Esophagus (tissue), 2 donors: Measurements from ENCODE around the gene TBC1D9. TPM values are rescaled to one million over a fixed set of nuclear protein-coding genes. Genes with fewer than 3 reads are reported as not detected.

Experiments used
- H3K27ac ChIP-seq, 2 donors: one replicate each; pipeline ENCODE4 v1.5.1; 2013; ENCODE audit warnings: low read depth in 2 of 2, mild to moderate bottlenecking in 2 of 2, inconsistent platforms in 1 of 2, low read length in 1 of 2, moderate library complexity in 1 of 2
- H3K27me3 ChIP-seq, 2 donors: one replicate each; pipeline ENCODE4 v1.6.1; 2013; ENCODE audit warnings: low read length in 2 of 2, control low read depth in 1 of 2, mild to moderate bottlenecking in 1 of 2; ENCODE audit not compliant: insufficient read depth in 2 of 2, control insufficient read depth in 1 of 2
- H3K36me3 ChIP-seq, 2 donors: one replicate each; pipeline ENCODE4 v1.6.1; 2013; ENCODE audit warnings: low read length in 1 of 2; ENCODE audit not compliant: control insufficient read depth in 2 of 2, insufficient read depth in 2 of 2
- H3K4me1 ChIP-seq, 2 donors: one replicate each; pipeline ENCODE4 v1.6.1; 2013; ENCODE audit warnings: low read length in 1 of 2; ENCODE audit not compliant: control insufficient read depth in 2 of 2, insufficient read depth in 2 of 2
- H3K4me3 ChIP-seq, 2 donors: one replicate each; pipeline ENCODE4 v1.5.1; 2013; ENCODE audit warnings: low read length in 2 of 2, mild to moderate bottlenecking in 2 of 2, low read depth in 1 of 2, moderate library complexity in 1 of 2
- H3K9me3 ChIP-seq, 2 donors: one replicate each; pipeline ENCODE4 v1.6.1; 2013; ENCODE audit warnings: mild to moderate bottlenecking in 2 of 2, low read depth in 1 of 2, low read length in 1 of 2, moderate library complexity in 1 of 2; ENCODE audit not compliant: control insufficient read depth in 2 of 2, insufficient read depth in 1 of 2
- WGBS, 2 donors: extraction: QIAGEN DNeasy Blood & Tissue Kit; methylation state at CpG; one replicate each; pipeline ENCODE4 v1.1.7; 2013; 5-methylcytosine and 5-hydroxymethylcytosine counted together
- polyA plus RNA-seq, 2 donors: library from polyadenylated mRNA; stranded (reverse); fragments of 200-250 nt; gene quantifications; one replicate each; pipeline ENCODE4 v1.2.3, GENCODE V29; 2013
- donor health status: healthy with polysubstance abuse.
- donor health status: Bipolar disorder and iron deficiency.

Gene TBC1D9
- polyA plus RNA-seq, 2 donors = 3.3 to 6.3 TPM

- no peaks in the 10 kb centered on the region for H3K4me1 ChIP-seq
- no peak overlapping the region for H3K4me3 ChIP-seq
- no peaks in the 10 kb centered on the region for H3K36me3 ChIP-seq
- no peaks in the 10 kb centered on the region for H3K27me3 ChIP-seq
- no peak overlapping the region for H3K27ac ChIP-seq
- H3K9me3 ChIP-seq = no peaks in the 10 kb centered on the region
- WGBS, 2 donors = 42 to 62% methylated on average over 3 of the region's 3 CpGs
Measured at GRCh38 chr4:140781596-140781995, 25.4 kb upstream of the TBC1D9 start.

DNA sequence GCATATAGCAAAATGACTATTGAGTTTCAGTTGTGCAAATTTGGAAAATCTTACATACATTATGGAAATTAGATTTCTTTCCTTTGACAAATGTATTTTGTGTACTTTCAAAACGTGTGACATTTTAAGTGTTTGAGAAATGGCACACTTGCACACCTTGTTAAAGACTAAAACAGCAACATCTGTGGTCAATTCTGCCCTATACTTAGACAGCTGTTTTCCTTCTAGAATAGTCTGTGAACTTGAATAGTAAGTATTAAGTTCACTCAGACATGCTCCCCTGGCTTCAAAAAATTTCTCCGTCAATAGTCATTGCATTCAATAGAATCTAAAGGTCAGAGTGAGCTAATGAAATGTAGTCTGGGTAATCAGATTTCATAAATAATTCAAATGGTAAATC lies 21.7 kb upstream of the TBC1D9 start:
- H3K9me3 ChIP-seq = no peaks in the 10 kb centered on the region
- H3K27ac ChIP-seq = no peak overlapping the region
- no peaks in the 10 kb centered on the region for H3K36me3 ChIP-seq
- H3K4me3 ChIP-seq = no peak overlapping the region
- 58 to 68% methylated on average over 2 of the region's 2 CpGs for WGBS, 2 donors
- H3K4me1 ChIP-seq = no peaks in the 10 kb centered on the region
- H3K27me3 ChIP-seq = no peaks in the 10 kb centered on the region

DNA sequence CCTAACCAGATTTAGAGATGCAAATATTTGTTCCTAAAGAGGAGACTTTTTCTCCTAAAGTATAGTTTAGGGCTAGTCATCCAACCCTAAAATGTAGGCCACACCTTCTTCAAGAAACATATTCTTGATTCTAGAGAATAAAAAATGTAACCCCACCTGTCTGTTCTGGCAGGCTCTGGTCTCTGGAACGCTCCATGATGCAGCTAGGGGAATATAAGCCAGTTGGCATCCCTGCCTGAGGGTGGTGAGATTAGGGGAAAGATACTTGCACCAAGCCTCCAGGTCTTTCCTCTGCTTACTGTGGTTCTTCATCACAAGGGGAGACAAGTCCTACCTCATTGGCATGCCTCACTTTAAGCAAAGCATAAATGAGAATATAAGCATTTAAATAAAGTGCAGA lies 21.2 kb upstream of the TBC1D9 start:
- Histone ChIP-seq H3K4me3 (no peak overlapping the region), H3K36me3 (no peaks in the 10 kb centered on the region), H3K9me3 (no peaks in the 10 kb centered on the region), H3K27ac (no peak overlapping the region), H3K4me1 (no peaks in the 10 kb centered on the region), H3K27me3 (no peaks in the 10 kb centered on the region)
- WGBS, 2 donors = 50 to 52% methylated on average over 1 of the region's 1 CpG

DNA sequence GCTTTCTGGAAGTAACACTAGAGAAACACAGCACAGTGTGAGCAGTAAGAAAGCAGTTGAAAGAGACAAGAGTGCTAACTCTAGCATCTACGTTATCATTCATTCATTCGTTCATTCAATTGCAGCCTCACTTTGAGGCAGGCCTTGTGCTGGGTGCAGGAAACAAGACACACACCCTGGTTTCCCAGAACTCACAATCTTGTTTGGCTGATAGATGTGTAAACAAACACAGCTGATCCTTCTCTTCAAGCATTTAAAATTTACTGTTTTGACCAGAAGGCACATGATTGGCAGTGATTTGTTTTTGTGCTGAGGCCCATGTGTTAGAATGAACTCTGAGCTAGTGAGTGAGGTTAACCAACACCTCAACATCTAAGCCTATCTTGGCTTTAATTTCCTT lies 20.4 kb upstream of the TBC1D9 start:
- Histone ChIP-seq H3K9me3 (no peaks in the 10 kb centered on the region), H3K4me3 (no peak overlapping the region), H3K27ac (no peak overlapping the region), H3K36me3 (no peaks in the 10 kb centered on the region), H3K4me1 (no peaks in the 10 kb centered on the region), H3K27me3 (no peaks in the 10 kb centered on the region)
- WGBS, 2 donors = 63 to 75% methylated on average over 2 of the region's 2 CpGs

DNA sequence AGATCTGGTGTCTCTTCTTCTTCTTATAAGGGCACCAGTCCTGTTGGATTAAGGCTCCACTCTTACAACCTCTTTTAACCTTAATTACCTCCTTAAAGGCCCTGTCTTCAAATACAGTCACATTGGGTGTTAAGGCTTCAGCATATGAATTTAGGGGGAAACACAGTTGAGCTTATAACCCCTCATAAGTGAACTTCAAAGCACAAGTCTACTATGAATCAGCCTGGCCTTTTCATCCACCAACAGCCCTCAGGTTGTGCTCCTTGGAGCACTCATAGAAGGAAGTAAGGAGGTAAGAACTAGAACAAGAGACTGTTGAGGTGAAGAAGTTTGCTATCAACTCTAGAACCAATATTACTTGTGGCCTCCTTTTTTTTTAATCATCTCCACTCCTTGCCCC lies 18.8 kb upstream of the TBC1D9 start:
- Histone ChIP-seq H3K36me3 (no peaks in the 10 kb centered on the region), H3K4me3 (no peak overlapping the region), H3K27ac (no peak overlapping the region), H3K27me3 (no peaks in the 10 kb centered on the region), H3K4me1 (no peaks in the 10 kb centered on the region), H3K9me3 (no peaks in the 10 kb centered on the region)

GRCh38 chr4:140774510-140774909 lies 18.3 kb upstream of the TBC1D9 start:
- Histone ChIP-seq H3K27me3 (no peaks in the 10 kb centered on the region), H3K36me3 (no peaks in the 10 kb centered on the region), H3K27ac (no peak overlapping the region), H3K4me1 (no peaks in the 10 kb centered on the region), H3K4me3 (no peak overlapping the region), H3K9me3 (no peaks in the 10 kb centered on the region)
- 88 to 91% methylated on average over 6 of the region's 6 CpGs for WGBS, 2 donors

DNA sequence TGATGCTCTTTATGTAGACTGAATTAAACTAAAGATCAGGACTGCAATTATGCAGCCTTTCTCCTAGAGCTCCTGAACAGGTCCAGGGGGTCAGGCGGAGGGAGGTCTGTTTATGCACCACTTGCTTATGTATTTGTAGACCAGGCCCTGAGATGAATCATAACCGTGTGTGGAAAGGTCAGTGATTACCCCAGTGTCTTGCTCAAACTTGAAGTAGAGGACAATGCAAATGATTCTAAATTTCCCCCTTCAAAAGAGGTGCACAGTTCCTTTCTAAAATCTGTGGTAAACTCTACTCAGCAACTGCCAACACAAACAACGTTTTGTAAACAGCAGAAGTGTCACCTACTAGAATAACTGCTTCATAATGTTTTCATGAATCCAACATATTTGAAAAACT lies 13.0 kb upstream of the TBC1D9 start:
- H3K36me3 ChIP-seq = no peaks in the 10 kb centered on the region
- H3K4me1 ChIP-seq = no peaks in the 10 kb centered on the region
- WGBS, 2 donors = 65 to 66% methylated on average over 3 of the region's 3 CpGs
- no peaks in the 10 kb centered on the region for H3K27me3 ChIP-seq
- no peak overlapping the region for H3K27ac ChIP-seq
- no peaks in the 10 kb centered on the region for H3K9me3 ChIP-seq
- H3K4me3 ChIP-seq = no peak overlapping the region

GRCh38 chr4:140764785-140765392 lies 8.7 kb upstream of the TBC1D9 start:
- no peaks in the 10 kb centered on the region for H3K9me3 ChIP-seq
- no peak overlapping the region for H3K27ac ChIP-seq
- no peaks in the 10 kb centered on the region for H3K4me1 ChIP-seq
- no peaks in the 10 kb centered on the region for H3K27me3 ChIP-seq
- 65 to 71% methylated on average over 7 of the region's 7 CpGs for WGBS, 2 donors
- no peaks in the 10 kb centered on the region for H3K36me3 ChIP-seq
- H3K4me3 ChIP-seq = no peak overlapping the region

DNA sequence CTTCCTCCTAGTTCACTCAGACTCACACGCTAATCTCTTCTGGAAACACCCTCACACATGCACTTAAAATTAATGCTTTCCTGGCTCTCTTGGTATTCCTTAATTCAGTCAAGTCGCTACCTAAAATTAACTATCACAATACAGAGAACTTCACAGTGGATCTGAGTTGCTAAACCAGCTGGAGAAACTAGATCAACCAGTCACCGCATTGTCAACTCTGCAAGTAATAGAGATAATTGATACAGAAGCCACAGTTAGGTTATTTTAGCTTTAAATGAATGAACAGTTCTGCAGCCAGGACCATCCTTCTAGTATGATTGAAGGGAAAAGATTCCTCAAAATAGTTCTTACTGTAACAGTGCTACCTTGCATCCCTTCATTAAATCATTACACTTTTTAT lies 6.0 kb upstream of the TBC1D9 start:
- 57 to 69% methylated on average over 3 of the region's 3 CpGs for WGBS, 2 donors
- H3K4me1 ChIP-seq = no peaks in the 10 kb centered on the region
- no peaks in the 10 kb centered on the region for H3K9me3 ChIP-seq
- H3K27ac ChIP-seq = peak overlapping the region in 1 of 2 donors; percentile 4
- no peak overlapping the region for H3K4me3 ChIP-seq
- no peaks in the 10 kb centered on the region for H3K27me3 ChIP-seq
- H3K36me3 ChIP-seq = no peaks in the 10 kb centered on the region

- 16 to 29% methylated on average over 3 of the region's 3 CpGs for WGBS, 2 donors
- peak overlapping the region; percentile 16 to 90 for H3K27ac ChIP-seq
- H3K9me3 ChIP-seq = no peaks in the 10 kb centered on the region
- H3K4me1 ChIP-seq = no peaks in the 10 kb centered on the region
- H3K36me3 ChIP-seq = no peaks in the 10 kb centered on the region
- peak overlapping the region in 1 of 2 donors; percentile 86 for H3K4me3 ChIP-seq
- no peaks in the 10 kb centered on the region for H3K27me3 ChIP-seq
Measured at GRCh38 chr4:140757232-140757630, 1.0 kb upstream of the TBC1D9 start.
